Mesothelial cell of epicardium (in vitro differentiated cells): ENCODE results near the gene MRPL51. TPM values are rescaled to one million over a fixed set of nuclear protein-coding genes. Genes with fewer than 3 reads are reported as not detected.
"Not testable (repeated sequence)": the region's sequence is repeated elsewhere in the genome, so short reads cannot be mapped to it uniquely, and the experiment has no call there.

Experiments
- DNase-seq, 2 experiments: peaks; one replicate each; pipeline ENCODE4 v3.0.0; 2021; ENCODE audit warnings: low spot score in 2 of 2; ENCODE audit not compliant: unreplicated experiment in 2 of 2
- H3K27ac Mint-ChIP-seq: 2 replicates; pipeline ENCODE4 v1.8.0; 2021; ENCODE audit warnings: mixed read lengths
- H3K27me3 Mint-ChIP-seq: 2 replicates; pipeline ENCODE4 v1.8.0; 2021; ENCODE audit warnings: low read depth, mixed read lengths
- H3K36me3 Mint-ChIP-seq: 2 replicates; pipeline ENCODE4 v1.8.0; 2021; ENCODE audit warnings: mixed read lengths
- H3K4me1 Mint-ChIP-seq: 2 replicates; pipeline ENCODE4 v1.8.0; 2021; ENCODE audit warnings: mixed read lengths
- H3K4me3 Mint-ChIP-seq: 2 replicates; pipeline ENCODE4 v1.8.0; 2021; ENCODE audit warnings: mild to moderate bottlenecking, moderate library complexity, mixed read lengths
- H3K9me3 Mint-ChIP-seq: 2 replicates; pipeline ENCODE4 v1.8.0; 2021; ENCODE audit warnings: mixed read lengths
- total RNA-seq: library from RNA; stranded (reverse); gene quantifications from 3 replicates; pipeline ENCODE4 v1.2.1, GENCODE V29; 2021
- TF ChIP-seq, protein P1 (sequence below): fragments of 200-600 bp; sonication (generic); IDR thresholded peaks from one replicate; pipeline ENCODE4 v1.5.0; 2021; ENCODE audit warnings: antibody characterized with exemption; ENCODE audit not compliant: unreplicated experiment

The MRPL51 gene
- total RNA-seq, 1 donor from 2014 or later, result 137 TPM

DNA sequence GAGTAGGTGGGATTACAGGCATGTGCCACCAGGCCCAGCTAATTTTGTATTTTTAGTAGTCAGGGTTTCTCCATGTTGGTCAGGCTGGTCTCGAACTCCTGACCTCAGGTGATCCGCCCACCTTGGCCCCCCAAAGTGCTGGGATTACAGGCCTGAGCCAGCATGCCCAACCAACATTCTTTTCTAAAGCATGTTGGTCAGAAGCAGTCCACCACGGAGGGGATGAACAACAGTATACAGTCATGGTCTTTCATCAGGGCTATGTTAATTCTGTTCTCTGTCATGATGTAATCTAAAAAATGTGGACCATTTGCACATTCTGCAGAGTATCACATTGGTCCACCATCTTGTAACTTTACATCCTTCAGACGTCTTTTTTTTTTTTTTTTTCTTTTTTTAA is 3.6 kb downstream of the MRPL51 start:
- H3K4me1 Mint-ChIP-seq, result peaks cover 13% of the 10 kb centered on the region
- H3K4me3 Mint-ChIP-seq, result no peak overlapping the region
- TF ChIP-seq, protein P1, sequence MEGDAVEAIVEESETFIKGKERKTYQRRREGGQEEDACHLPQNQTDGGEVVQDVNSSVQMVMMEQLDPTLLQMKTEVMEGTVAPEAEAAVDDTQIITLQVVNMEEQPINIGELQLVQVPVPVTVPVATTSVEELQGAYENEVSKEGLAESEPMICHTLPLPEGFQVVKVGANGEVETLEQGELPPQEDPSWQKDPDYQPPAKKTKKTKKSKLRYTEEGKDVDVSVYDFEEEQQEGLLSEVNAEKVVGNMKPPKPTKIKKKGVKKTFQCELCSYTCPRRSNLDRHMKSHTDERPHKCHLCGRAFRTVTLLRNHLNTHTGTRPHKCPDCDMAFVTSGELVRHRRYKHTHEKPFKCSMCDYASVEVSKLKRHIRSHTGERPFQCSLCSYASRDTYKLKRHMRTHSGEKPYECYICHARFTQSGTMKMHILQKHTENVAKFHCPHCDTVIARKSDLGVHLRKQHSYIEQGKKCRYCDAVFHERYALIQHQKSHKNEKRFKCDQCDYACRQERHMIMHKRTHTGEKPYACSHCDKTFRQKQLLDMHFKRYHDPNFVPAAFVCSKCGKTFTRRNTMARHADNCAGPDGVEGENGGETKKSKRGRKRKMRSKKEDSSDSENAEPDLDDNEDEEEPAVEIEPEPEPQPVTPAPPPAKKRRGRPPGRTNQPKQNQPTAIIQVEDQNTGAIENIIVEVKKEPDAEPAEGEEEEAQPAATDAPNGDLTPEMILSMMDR, result no peak
- no peak overlapping the region for H3K27ac Mint-ChIP-seq
- no peaks in the 10 kb centered on the region for H3K27me3 Mint-ChIP-seq
- H3K36me3 Mint-ChIP-seq, result no peaks in the 10 kb centered on the region
- no peak for DNase-seq
- no peaks in the 10 kb centered on the region for H3K9me3 Mint-ChIP-seq

DNA sequence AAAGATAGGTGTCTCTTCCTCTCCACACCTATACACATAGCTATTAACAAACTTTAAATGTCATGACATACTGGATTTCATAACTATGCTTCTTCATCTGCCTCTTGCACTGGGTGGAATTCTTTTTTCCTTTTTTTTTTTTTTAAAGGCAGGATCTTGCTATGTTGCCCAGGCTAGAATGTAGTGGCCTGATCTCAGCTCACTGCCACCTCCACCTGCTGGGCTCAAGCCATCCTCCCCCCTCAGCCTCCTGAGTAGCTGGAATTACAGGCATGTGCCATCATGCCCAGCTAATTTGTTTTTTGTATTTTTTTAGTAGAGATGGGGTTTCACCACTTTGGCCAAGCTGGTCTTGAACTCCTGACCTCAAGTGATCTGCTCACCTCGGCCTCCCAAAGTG is 4.8 kb downstream of the MRPL51 start:
- H3K4me1 Mint-ChIP-seq, result peaks cover 10% of the 10 kb centered on the region
- H3K9me3 Mint-ChIP-seq, result no peaks in the 10 kb centered on the region
- no peak for DNase-seq
- H3K27ac Mint-ChIP-seq, result no peak overlapping the region
- H3K36me3 Mint-ChIP-seq, result no peaks in the 10 kb centered on the region
- TF ChIP-seq, protein P1, result no peak
- no peaks in the 10 kb centered on the region for H3K27me3 Mint-ChIP-seq
- no peak overlapping the region for H3K4me3 Mint-ChIP-seq

DNA sequence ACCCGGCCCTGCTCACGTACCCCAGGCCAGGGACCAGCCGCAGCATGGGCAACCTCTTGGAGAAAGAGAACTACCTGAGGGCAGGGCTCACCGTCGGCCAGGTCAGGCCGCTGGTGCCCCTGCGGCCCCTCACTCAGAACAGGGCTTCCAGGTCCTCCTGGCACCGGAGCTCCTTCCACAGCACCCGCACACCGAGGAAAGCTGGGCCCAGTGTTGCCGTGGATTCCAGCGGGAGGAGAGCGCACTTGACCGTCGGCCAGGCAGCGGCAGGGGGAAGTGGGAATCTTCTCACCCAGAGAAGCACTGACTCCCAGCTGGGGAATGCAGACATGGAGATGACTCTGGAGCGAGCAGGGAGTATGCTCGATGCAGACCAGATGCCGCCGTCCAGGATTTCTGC is 14.6 kb downstream of the MRPL51 start:
- TF ChIP-seq, protein P1, result no peak
- Mint-ChIP-seq H3K9me3 (peaks cover 4% of the 10 kb centered on the region), H3K4me1 (no peaks in the 10 kb centered on the region), H3K27me3 (no peaks in the 10 kb centered on the region), H3K36me3 (no peaks in the 10 kb centered on the region), H3K4me3 (no peak overlapping the region), H3K27ac (no peak overlapping the region)
- no peak for DNase-seq

DNA sequence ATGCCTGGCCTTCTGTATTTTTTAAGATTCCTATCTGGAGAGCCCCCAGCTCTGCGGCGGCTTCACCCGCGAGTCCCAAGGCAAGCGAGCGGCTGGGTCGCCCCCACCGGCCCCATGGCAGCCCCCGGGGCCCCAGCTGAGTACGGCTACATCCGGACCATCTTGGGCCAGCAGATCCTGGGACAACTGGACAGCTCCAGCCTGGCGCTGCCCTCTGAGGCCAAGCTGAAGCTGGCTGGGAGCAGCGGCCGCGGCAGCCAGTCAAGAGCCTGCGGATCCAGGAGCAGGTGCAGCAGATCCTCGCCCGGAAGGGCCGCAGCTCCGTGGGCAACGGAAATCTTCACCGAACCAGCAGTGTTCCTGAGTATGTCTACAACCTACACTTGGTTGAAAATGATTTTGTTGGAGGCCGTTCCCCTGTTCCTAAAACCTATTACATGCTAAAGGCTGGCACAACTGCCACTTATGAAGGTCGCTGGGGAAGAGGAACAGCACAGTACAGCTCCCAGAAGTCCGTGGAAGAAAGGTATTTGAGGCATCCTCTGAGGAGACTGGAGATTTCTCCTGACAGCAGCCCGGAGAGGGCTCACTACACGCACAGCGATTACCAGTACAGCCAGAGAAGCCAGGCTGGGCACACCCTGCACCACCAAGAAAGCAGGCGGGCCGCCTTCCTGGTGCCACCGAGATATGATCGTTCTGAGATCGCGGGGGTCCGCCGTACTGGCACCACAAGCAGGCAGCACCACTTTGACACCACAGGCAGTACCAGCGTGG is 15.3 kb downstream of the MRPL51 start:
- not testable (repeated sequence) for H3K36me3 Mint-ChIP-seq, H3K9me3 Mint-ChIP-seq, H3K4me1 Mint-ChIP-seq

DNA sequence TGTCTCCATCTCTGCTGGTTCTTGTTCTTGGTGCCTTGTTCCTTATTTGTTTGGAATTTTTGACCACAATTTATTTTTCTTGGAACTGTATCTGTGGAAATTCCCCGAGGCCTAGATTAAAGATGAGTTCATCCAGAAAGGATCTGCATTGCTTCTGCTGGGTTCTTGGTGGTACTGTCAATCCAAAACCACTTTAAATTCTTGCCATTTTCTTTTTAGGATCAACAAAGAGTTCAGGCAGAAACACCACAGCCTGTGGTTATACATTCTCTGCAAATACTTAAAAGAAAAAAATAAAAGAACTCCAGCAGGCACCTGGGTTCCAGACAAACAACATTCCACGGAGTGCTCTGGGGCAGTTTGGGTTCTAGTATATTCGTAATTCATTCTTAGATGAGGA is 16.6 kb downstream of the MRPL51 start:
- H3K4me1 Mint-ChIP-seq, result no peaks in the 10 kb centered on the region
- H3K4me3 Mint-ChIP-seq, result no peak overlapping the region
- TF ChIP-seq, protein P1, result no peak
- H3K9me3 Mint-ChIP-seq, result peaks cover 4% of the 10 kb centered on the region
- DNase-seq, result no peak
- peak overlapping the region; percentile 30 for H3K27ac Mint-ChIP-seq
- H3K36me3 Mint-ChIP-seq, result no peaks in the 10 kb centered on the region
- H3K27me3 Mint-ChIP-seq, result peaks cover 4% of the 10 kb centered on the region

More for the DNA sequence above, 15.3 kb downstream of the MRPL51 start:
- not testable (repeated sequence) for H3K4me3 Mint-ChIP-seq, DNase-seq, H3K27ac Mint-ChIP-seq, H3K27me3 Mint-ChIP-seq

DNA sequence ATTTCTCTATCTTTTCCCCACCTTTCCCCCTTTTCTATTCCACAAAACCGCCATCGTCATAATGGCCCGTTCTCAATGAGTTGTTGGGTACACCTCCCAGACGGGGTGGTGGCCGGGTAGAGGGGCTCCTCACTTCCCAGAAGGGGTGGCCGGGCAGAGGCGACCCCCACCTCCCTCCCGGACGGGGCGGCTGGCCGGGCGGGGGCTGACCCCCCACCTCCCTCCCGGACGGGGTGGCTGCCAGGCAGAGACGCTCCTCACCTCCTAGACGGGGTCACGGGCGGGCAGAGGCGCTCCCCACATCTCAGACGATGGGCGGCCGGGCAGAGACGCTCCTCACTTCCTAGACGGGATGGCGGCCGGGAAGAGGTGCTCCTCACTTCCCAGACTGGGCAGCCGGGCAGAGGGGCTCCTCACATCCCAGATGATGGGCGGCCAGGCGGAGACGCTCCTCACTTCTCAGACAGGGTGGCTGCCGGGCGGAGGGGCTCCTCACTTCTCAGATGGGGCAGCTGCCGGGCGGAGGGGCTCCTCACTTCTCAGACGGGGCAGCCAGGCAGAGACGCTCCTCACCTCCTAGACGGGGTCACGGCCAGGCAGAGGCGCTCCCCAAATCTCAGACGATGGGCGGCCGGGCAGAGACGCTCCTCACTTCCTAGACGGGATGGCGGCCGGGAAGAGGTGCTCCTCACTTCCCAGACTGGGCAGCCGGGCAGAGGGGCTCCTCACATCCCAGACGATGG is 17.7 kb downstream of the MRPL51 start:
- not testable (repeated sequence) for H3K27ac Mint-ChIP-seq, DNase-seq, H3K36me3 Mint-ChIP-seq, H3K9me3 Mint-ChIP-seq, H3K4me1 Mint-ChIP-seq, H3K4me3 Mint-ChIP-seq, H3K27me3 Mint-ChIP-seq
